GM19035 (cell line): ENCODE data around the gene MCC.
A peak's percentile ranks its signal among the peaks of the same experiment; 100 is the strongest.
"Not testable (repeated sequence)": the region's sequence is repeated elsewhere in the genome, so short reads cannot be mapped to it uniquely, and the experiment has no call there.

ENCODE experiments used
- ATAC-seq: cut with Tn5 transposase; IDR thresholded peaks from one replicate; pipeline ENCODE4 v1.9.1; 2021; ENCODE audit not compliant: unreplicated experiment

Gene MCC

DNA sequence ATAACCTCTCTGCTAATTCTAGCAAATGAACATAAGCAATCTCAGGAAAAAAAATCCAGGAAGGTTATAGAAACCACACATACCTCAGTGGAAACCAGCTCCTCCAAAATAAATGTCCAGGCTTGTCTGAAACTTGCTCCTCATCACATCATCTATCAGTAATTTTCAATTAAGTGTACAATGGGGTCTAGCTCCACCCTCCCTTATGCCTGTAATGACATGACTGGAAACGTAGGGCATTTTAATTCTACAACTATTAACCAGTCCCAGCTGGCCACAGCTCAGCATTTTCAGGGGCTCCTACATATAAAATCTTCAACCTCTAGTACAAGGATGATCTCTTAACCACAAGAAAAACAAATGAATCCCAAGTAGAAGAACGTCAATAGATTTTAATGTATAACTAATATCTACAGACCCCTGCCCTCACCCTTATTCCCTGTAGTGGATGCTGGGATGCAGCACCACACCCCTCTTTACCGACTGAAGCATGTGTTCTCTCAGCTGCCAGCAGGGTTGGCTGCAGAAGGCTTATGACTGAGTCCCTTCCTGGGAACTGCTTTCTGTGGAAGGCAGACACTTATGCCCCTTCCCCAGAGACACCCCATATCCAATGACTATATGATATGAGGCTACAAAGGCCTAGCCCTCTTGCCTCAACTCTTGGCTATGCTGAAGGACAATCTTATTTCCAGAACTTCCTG, 60.2 kb downstream of the MCC start:
- no peak for ATAC-seq

DNA sequence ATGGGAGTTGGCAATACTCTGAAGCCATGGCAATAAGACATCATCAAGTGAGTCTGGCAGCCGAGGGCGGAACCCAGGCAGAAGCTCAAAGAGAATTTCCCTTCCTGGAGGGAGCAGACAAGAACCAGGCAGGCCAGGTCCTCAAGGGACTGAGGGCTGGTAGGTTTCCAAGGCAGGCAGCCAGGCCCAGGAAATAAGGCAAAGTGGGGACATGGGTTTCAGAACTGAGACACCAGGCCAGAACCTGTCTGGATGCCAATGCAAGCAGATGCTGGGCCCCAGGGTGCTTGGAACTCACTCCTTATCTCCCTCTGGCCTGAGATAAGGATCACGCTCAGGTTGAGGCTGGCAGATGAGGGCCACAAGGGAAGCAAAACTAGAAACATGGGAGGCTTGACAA, 62.3 kb downstream of the MCC start:
- no peak for ATAC-seq

DNA sequence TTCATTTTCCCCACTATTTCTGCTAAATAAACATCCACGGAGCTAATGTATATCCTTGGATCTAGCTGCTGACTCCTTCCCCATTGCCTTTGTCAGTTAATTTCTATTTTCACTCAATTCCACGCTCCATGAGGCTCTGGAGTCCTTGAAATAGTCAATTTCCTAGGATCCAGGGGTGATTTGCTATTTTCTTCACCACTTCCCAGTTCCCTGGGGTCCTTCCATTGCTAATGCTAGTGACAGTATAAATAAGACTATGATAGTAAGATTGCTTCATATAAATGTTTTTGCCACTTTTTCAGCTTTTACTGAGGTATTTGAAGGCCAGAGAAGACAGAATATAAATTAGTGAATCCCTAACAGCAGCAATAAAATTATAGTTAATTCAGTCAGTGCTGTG, 66.6 kb downstream of the MCC start:
- no peak for ATAC-seq

DNA sequence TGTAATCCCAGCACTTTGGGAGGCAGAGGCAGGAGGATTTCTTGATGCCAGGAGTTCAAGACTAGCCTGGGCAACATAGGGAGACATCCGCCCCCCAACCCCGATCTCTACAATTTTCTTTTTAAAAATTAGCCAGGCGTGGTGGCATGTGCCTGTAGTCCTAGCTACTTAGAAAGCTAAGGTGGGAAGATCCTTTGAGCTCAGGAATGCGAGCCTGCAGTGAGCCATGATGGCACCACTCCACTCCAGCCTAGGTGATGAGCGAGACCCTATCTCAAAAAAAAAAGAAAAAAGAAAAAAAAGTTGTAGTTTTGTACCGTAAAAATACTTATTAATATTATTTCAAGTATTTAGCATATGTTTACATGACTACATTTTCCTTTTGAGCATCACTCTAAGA, 82.7 kb downstream of the MCC start:
- no peak for ATAC-seq

DNA sequence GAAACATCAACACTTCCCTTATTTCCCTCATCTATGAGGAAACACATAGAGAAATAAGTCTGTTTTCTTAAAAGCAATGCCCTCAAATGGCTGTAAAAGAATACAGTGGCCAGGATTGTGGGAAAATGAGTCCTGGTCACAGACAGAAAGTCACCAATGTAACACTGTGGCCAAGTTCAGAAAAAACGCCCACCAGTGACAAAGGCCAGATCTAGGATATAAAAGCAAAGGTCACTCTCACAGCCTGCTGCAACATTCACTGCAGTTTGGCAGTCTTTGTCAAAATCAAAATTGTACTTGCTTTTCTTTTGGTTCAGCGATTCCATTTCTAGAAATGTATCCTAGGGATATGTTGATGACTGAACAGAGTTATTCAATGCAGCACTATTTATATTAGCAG, 84.0 kb downstream of the MCC start:
- ATAC-seq, result no peak

DNA sequence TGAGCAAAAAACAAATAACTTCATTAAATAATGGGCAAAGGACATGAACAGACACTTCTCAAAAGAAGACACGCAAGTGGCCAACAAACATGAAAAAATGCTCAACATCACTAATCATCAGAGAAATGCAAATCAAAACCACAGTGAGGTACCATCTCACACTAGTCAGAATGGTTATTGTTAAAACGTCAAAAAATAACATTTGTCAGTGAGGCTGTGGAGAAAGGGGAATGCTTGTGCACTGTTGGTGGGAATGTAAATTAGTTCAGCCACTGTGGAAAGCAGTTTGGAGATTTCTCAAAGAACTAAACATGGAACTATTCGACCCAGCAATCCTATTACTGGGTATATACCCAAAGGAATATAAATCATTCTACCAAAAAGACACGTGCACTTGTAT, 90.3 kb downstream of the MCC start:
- not testable (repeated sequence) for ATAC-seq

DNA sequence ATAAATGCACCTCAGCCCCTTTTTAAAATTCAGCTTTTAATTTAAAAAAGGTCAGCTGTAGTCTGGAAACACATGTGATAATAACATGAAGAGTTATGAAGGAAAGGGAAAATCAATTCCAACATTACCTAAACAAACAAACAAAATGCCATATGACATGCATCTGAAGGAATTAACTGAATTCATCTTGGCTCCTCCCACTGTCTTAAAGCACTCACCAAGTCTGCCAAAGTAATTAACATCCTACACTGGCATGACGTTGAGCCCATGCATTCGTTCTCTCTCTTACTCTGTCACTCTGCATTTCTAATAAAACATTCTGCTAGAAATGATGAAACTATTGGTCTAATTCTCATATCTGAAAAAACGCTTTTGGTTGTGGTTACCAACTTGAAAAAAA, 91.2 kb downstream of the MCC start:
- ATAC-seq, result no peak

DNA sequence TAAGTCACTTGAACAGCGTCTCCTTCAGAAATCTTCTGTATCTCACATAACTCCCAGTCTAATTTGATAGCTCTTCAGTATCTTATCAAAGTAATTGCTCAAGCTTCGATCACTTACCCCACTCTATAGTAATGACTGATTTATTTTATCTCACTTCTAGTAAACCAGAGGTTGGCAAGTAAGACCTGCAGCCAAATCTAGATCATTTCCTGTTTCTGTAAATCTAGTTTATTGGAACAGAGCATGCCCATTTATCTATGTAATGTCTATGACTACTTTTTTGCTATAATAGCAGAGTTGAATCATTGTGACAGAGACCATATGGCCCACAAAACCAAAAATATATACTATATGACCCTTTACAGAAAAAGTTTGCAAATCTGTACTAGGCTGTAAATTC, 93.6 kb downstream of the MCC start:
- ATAC-seq, result no peak

DNA sequence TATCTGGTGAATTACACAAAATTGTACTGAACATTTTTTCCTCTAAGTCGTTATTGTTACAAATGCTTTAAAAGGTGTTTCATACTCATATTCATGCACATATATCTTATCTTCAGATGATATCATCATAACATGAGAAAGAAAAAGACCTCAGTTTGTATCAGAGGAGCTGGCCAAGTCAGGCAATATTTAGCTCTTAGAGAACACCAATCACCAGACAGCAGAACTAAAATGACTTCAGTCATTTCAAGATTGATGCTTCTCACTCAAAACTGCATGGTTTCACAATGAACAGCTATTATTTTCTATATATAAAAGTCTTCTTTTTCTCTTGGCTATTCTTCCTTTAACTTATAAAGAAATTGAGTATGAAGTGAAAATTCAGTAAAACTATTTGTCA, 98.0 kb downstream of the MCC start:
- peak; percentile 64 for ATAC-seq

DNA sequence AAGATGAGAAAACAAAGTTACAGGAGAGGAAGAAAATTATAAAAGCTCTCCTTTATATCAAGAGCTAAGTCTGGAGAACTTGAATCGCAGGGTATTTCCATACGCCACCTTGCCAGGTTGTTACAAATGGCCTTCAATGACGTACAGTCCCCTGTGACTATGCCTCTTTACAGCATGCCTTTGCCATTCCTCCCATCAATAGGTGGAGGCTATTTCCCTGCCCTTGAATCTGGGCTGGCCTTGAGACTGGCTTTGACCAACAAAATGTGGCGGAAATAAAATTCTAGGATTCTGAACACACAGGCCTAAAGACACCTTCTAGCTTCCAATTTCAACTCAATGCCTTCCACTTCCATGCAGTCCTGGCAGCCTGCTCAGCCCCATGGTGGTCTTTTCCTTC, 99.1 kb downstream of the MCC start:
- no peak for ATAC-seq

DNA sequence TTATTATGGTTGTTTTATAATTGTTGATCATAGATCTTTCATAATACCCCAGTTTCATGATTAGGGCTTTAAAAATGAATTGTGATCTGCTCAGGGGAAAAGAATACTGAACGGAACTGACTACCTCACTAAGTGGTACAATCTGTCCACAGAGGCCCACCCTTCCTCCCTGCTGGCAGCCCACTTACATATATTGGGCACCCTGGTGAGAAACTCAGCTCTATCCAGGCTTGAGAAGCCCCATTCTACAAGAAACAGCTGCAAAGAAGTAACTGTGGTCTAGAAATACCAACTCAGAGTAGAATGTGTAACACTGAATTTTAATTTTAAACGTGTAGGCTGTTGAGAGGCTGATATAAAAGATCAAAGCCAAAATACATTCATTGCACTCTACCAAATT, 100.4 kb downstream of the MCC start:
- no peak for ATAC-seq

DNA sequence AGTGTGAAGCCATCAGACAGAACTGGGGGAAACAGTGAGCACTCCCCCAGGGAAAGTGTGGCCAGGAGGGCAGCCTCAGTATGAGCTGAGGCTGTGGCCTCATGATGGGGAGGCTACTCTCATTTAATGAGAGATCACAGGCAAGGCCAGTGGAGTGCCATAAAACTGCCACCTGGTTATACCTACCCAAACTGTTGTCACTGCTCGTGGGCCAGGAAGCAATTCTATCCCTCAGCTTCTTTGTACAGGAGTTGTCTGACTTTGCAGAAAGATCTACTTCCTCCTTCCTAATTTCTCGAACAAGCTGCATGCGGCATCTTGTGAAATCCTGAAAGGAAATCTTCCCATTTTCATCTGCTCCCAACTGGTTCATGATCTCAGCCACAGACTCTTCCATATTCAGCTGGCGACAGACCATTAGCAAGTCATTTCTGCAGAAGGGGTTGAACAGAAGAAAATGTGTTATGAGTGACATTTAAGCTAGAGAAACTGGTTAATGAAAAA, 103.4 kb downstream of the MCC start:
- no peak for ATAC-seq

DNA sequence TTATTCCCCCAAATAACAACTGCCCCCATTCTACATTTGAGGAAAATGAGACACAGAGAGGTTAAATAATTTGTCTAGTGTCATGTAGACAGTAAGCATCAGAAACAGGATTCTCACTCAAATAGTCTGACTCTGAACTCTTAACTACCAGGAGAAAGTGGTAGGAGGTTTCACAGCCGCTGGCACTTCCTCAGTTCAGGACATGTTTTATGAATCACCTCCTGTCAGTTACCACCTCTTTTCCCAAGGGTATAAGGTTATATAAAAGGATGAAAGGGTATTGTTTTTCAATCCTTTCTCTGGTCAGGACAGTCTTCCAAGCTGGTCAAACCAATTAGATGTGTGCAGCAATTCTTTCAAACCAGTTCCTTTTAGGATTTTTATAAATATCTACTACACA, 105.5 kb downstream of the MCC start:
- no peak for ATAC-seq

DNA sequence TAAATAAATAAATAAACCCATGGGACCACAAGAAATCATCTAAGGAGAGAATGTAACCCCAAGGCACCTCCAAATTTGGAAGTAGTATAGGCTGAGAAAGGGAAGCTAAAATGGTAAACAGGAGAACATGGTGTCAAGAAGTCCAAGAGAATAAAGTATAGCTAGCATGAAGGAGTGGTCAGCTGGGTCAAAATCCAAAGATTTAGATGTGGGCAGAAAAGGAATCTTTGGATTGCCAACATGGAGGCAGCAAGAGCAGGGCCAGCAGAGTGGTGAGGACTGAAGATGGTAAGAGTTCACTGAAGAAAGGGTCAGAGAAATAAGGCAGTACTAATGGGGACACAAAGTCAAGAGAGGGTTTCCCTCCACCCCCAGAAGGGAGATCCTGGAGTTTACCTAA, 106.5 kb downstream of the MCC start:
- ATAC-seq, result no peak

DNA sequence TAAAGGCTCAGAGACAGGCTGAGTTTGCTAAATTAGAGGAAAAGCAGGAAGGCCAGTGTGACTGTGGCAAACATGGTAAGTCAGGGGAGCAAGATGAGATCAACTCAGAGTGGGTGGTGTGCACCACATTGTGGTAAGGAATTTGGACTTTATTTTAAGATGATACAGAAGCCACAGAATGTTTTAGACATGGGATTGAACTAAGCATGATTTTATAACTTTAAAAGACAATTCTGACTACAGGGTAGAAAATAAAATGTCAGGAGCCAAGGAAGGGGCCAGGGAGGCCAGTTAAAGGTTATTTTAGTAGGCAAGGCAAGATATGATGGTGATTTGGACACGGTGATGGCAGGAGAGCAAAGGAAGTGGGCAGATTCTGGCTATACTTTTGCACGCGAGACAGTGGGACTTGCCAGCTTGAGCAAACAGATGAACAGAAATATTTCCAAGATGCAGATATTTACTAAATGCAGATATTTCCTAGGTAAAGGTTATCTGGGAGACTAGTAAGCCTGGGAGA, 107.4 kb downstream of the MCC start:
- ATAC-seq, result no peak

DNA sequence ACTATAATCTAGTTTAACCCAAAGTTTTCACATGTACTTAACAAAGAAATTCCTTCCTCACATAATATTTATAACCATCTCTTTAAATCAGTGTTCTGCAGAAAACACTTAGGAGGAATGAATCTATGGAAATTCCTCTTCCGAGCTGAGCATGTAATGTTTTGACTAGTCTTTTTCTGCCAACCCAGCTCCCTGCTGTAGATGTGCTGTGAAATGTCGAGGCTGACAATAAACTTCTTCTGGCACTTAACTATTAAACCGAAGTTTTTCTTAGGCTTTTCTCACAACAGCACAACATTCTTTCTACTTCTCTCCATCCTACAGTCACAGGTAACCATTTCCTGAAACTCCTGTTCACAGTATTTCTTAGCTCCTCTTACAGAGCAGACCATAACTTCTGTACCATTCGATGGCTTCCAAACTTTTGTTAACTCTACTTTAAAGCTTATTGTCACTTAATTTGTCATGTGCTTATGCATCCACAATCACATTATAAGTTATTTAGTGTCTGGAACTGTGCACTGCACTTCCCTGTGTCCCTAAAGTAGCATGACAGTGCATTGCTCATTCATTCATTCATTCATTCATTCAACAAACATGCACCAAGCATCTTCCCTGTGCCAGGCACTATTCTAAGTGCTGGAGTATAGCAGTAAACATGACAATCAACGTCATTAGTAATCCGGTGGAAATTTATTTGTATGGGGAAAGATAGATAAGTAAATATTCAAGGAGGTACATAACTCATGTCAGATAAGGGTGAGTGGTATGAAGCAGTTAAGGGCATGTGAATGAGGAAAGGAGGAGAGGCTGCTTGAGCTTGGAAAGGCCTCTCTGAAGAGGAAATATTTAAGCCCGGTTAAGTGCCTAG, 108.1 kb downstream of the MCC start:
- ATAC-seq, result no peak

DNA sequence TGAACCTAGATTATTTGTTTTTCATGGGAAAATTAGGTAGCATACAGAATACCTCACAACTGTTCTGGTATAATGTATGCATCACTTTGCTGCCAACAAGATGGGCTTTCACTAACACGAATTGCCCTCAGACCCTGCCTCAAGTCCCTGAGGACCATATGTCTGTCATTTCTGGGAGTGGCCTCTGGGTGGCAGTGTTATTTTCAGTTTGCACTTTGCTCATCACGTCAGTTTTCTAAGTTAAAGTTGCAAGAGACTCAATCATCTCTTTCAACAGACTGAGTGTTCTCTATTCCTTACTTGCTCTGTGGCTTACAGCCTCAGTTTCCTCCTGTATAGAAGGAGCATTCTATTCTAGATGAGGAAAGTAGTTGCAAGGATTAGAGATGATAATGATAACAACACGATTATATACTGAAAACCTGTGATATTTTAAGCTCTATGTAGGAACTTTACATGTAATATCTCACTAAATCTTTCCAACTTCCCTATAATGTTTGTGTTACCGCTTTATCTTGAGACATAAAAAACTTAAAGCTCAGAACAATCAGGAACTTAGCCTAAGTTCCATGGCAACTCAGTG, 109.2 kb downstream of the MCC start:
- ATAC-seq, result peak; percentile 86

DNA sequence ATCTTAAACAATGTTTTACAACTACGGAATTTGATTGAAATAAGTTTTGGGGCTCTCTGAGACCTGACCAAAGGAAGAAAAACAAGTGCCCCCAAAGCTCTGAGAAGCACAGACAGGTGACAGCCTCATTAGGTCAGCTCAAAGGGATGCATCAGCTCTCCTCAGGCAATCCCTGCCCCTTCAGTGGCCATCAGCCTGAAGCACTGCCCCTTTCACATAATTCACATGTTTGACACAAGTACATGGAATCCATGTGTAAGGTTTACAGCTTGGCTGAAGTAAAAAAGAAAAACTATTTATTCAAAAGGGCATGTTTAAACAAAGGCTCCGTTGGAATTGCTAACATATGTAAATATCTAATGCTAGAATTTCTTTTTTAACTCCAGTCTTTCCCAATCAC, 109.7 kb downstream of the MCC start:
- ATAC-seq, result no peak

DNA sequence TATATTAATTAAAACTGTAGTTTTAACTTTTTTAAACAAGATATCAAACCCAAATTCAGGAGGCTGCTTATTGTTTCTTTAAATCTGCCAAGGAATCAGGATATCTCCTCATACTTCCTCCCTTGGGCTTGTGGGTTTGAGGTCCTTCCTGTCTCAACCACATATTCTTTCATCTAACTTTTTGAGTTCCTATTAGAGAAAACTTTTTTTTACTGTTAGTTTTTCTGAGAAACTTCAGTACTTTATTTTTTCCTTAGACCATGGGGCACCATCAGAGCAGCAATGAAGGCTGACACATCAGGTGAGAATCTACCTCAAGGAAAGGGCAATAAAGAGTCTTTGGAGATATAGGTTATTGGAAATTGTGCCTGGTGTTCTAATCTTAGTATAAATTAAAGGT, 110.2 kb downstream of the MCC start:
- ATAC-seq, result no peak

DNA sequence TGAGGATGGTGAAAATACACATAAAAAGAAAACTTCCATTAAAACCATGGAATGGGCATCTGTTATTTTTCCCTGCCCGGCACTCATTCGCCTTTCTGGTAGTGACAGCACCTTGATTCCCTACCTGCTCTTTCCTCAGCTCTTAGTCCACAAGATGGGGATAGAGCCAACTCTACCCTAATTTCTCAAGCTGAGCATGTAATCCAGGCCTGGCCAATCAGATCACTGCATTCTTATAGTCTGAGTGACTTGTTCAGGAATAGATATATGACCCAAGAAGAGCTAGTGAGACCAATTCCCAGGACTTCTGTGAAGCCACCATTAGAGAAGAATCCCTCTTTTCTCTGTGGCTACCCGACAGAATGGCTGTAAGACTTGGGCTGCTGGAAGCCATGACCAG, 111.6 kb downstream of the MCC start:
- ATAC-seq, result no peak

DNA sequence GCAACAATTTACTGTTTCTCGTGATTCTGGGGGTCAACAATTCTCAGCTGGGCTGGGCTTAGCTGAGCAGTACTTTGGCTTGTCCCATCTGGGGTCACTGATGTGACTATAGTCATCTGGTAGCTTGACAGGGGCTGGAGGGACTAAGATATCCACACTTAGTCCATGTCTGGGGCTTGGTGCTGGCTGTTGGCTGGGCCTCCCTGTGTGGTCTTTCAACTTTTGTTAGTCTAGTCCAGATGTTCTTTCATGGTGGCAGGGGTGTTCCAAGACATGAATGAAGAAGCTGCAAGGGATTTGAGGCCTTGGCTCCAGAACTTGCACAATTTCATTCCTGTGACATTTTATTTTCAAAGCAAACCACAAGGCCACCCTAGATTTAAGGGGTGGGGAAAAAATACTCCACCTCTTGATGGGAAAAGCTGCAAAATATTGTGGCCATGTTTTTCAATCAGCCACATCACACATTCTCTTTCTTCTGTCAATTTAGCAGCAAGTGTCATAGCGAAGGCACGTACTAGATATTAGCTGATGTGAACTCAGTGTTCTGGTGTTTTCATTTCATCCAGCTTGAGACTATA, 112.7 kb downstream of the MCC start:
- no peak for ATAC-seq
